ENCODE measurements around the gene GHDC.

GHDC gene

DNA sequence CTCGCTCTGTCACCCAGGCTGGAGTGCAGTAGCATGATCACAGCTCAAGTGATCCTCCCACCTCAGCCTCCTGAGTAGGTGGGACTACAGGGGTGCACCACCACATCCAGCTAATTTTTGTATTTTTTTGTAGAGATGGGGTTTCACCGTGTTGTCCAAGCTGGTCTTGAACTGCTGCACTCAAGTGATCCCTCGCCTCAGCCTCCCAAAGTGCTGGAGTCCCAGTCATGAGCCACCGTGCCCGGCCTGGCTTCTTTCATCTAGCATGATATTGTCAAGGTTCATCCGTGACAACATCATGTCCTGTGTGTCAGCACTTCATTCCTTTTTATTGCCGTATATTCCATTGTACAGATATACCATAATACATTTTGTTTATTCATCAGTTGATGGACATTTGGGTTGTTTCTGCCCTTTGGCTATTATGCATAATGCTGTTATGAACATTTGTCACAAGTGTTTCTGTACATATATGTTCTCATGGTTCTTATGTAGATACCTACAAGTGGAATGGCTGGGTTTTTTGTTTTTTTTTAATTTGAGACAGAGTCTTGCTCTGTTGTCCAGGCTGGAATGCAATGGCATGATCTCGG lies 3.4 kb upstream of the GHDC start:
- in situ Hi-C loops (cut with MboI; ENCODE audit: low pct_unique_long_range_greater_than_20kb, low sequenced_read_pairs, unreplicated experiment): no loop called here
- TF ChIP-seq CTCF (IDR thresholded peaks at IDR 0.05; ENCODE audit: extremely low read depth, insufficient read depth, missing control alignments): no peak
- no peak for DNase-seq (ENCODE audit: low spot score)

DNA sequence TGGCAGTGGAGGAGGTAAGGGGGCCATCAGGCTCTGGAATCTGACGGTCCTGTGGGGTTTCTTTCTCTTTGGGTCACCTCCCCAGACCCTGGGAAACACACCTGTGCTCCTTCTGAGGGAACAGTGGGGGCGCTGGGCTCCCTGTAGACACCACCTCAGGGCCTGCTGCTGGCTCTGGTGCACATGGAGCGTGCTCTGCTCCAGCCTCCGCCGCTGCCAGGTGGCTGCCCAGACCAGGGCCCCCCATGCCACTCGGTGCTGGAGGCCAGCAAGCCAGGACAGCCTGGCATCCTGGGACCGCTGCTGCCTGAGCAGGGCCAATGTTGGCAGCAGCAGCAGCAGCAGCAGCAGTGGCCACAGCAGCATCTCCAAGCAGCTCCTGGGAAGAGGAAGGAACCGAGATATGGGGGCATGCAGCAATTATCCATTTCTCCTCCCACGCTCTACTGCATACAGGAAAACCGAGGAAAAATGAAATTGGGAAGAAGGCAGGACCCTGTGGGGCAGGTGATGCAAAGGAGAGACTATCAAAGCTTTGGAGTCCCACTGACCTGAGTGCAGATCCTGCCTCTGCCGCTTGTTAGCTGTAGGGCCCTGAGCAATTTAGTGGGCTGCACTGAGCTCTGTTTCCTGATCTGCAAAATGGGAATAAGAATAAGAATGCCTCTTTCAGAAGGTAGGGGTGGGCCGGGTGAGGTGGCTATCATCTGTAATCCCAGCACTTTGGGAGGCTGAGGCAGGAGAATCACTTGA lies 902 bp downstream of the GHDC start:
- TF ChIP-seq CTCF (IDR thresholded peaks at IDR 0.05; ENCODE audit: extremely low read depth, insufficient read depth, missing control alignments): no peak
- in situ Hi-C loops (cut with MboI; ENCODE audit: low pct_unique_long_range_greater_than_20kb, low sequenced_read_pairs, unreplicated experiment): no loop called here
- DNase-seq (ENCODE audit: low spot score): no peak

- no peak for TF ChIP-seq CTCF (IDR thresholded peaks at IDR 0.05; ENCODE audit: extremely low read depth, insufficient read depth, missing control alignments)
- DNase-seq (ENCODE audit: low spot score): no peak
- in situ Hi-C loops (cut with MboI; ENCODE audit: low pct_unique_long_range_greater_than_20kb, low sequenced_read_pairs, unreplicated experiment): no loop called here
Observed at GRCh38 chr17:42192189-42193126, 1.8 kb downstream of the GHDC start.

DNA sequence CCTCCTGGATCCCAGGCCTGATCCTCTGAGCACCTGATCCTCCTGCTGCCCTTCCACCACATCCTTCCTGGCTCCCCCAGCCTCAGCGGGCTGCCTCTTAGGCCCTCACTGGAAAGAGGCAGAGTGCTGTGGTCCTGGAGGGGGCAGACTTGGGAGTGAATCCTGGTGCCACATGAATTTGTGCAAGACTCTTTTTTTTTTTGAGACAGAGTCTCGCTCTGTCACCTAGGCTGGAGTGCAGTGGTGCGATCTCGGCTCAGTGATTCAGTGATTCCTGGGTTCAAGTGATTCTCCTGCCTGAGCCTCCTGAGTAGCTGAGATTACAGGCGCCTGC lies 3.1 kb downstream of the GHDC start:
- in situ Hi-C loops (cut with MboI; ENCODE audit: low pct_unique_long_range_greater_than_20kb, low sequenced_read_pairs, unreplicated experiment): no loop called here
- no peak for TF ChIP-seq CTCF (IDR thresholded peaks at IDR 0.05; ENCODE audit: extremely low read depth, insufficient read depth, missing control alignments)
- DNase-seq (ENCODE audit: low spot score): no peak

- in situ Hi-C loops (cut with MboI; ENCODE audit: low pct_unique_long_range_greater_than_20kb, low sequenced_read_pairs, unreplicated experiment): no loop called here
- no peak for TF ChIP-seq CTCF (IDR thresholded peaks at IDR 0.05; ENCODE audit: extremely low read depth, insufficient read depth, missing control alignments)
- DNase-seq (ENCODE audit: low spot score): no peak
Observed at GRCh38 chr17:42190491-42191274, 3.6 kb downstream of the GHDC start.

- TF ChIP-seq CTCF (IDR thresholded peaks at IDR 0.05; ENCODE audit: extremely low read depth, insufficient read depth, missing control alignments): no peak
- in situ Hi-C loops (cut with MboI; ENCODE audit: low pct_unique_long_range_greater_than_20kb, low sequenced_read_pairs, unreplicated experiment): no loop called here
- DNase-seq (ENCODE audit: low spot score): no peak
Observed at GRCh38 chr17:42189651-42189965, 4.7 kb downstream of the GHDC start.

Data from GM13977 (cell line).